WTC11 (cell line): ENCODE measurements around the gene COBLL1. TPM values are rescaled to one million over a fixed set of nuclear protein-coding genes. Genes with fewer than 3 reads are reported as not detected.

ENCODE experiments used
- ATAC-seq: fragments of 200-7000 bp; cut with Tn5 transposase; 2 replicates; pipeline ENCODE4 v1.10.0; 2021; ENCODE audit warnings: mild to moderate bottlenecking, moderate library complexity
- CTCF ChIA-PET: fragments of 300-600 bp; sonication (Branson Sonifier 250); formaldehyde crosslinking; loops from one replicate; lab custom pipeline; 2021; ENCODE audit warnings: antibody characterized with exemption; lab: Charles Lee
- POLR2A ChIA-PET: fragments of 350-600 bp; sonication (Branson Sonifier 250); formaldehyde crosslinking; loops from one replicate; lab custom pipeline; 2021; ENCODE audit warnings: antibody characterized with exemption; lab: Charles Lee
- DNase-seq: peaks from one replicate; pipeline ENCODE4 v3.0.0; 2021; ENCODE audit warnings: low spot score
- H3K27ac Mint-ChIP-seq: 2 replicates; pipeline ENCODE4 v1.8.0; 2021; ENCODE audit warnings: mixed read lengths
- H3K27me3 Mint-ChIP-seq: 2 replicates; pipeline ENCODE4 v1.8.0; 2021; ENCODE audit warnings: low read depth, mild to moderate bottlenecking, moderate library complexity, mixed read lengths
- H3K36me3 Mint-ChIP-seq: 2 replicates; pipeline ENCODE4 v1.8.0; 2021; ENCODE audit warnings: mixed read lengths
- H3K4me1 Mint-ChIP-seq: 2 replicates; pipeline ENCODE4 v1.8.0; 2022; ENCODE audit warnings: mixed read lengths
- H3K4me3 Mint-ChIP-seq: 2 replicates; pipeline ENCODE4 v1.8.0; 2021; ENCODE audit warnings: mild to moderate bottlenecking, moderate library complexity, mixed read lengths
- H3K9me3 Mint-ChIP-seq: 2 replicates; pipeline ENCODE4 v1.8.0; 2021; ENCODE audit warnings: mixed read lengths
- AR ChIP-seq: fragments of 250-450 bp; sonication (Bioruptor Pico); IDR thresholded peaks from 2 replicates; pipeline ENCODE4 v1.9.0; 2021; ENCODE audit warnings: mild to moderate bottlenecking
- ATF1 ChIP-seq: sonication (generic); formaldehyde crosslinking; IDR thresholded peaks from 2 replicates; pipeline ENCODE4 v1.8.1; 2023; ENCODE audit warnings: mild to moderate bottlenecking, moderate library complexity, missing genetic modification reagents
- ATF2 ChIP-seq: sonication (generic); formaldehyde crosslinking; IDR thresholded peaks from 2 replicates; pipeline ENCODE4 v1.8.1; 2022; ENCODE audit warnings: low read depth, missing genetic modification reagents, borderline replicate concordance
- ATF6 ChIP-seq: sonication (generic); formaldehyde crosslinking; IDR thresholded peaks from 2 replicates; pipeline ENCODE4 v1.8.1; 2023; ENCODE audit warnings: mild to moderate bottlenecking, missing genetic modification reagents
- CREB1 ChIP-seq: sonication (generic); formaldehyde crosslinking; IDR thresholded peaks from 2 replicates; pipeline ENCODE4 v1.8.0; 2023; ENCODE audit warnings: mild to moderate bottlenecking, missing genetic modification reagents
- E2F5 ChIP-seq: sonication (generic); formaldehyde crosslinking; IDR thresholded peaks from 2 replicates; pipeline ENCODE4 v1.8.1; 2022; ENCODE audit warnings: mild to moderate bottlenecking, moderate library complexity, missing genetic modification reagents
- ETV6 ChIP-seq: sonication (generic); formaldehyde crosslinking; IDR thresholded peaks from 2 replicates; pipeline ENCODE4 v1.8.1; 2022; ENCODE audit warnings: mild to moderate bottlenecking, missing genetic modification reagents
- KAT7 ChIP-seq: sonication (generic); formaldehyde crosslinking; IDR thresholded peaks from 2 replicates; pipeline ENCODE4 v1.8.1; 2023; ENCODE audit warnings: missing genetic modification reagents, mild to moderate bottlenecking, borderline replicate concordance
- NR1H2 ChIP-seq: sonication (generic); formaldehyde crosslinking; IDR thresholded peaks from 2 replicates; pipeline ENCODE4 v1.9.0; 2021; ENCODE audit warnings: mild to moderate bottlenecking, moderate library complexity, missing genetic modification reagents
- PRDM15 ChIP-seq: sonication (generic); formaldehyde crosslinking; IDR thresholded peaks from 2 replicates; pipeline ENCODE4 v1.8.0; 2022; ENCODE audit warnings: missing genetic modification reagents
- ZBTB43 ChIP-seq: sonication (generic); formaldehyde crosslinking; IDR thresholded peaks from 2 replicates; pipeline ENCODE4 v1.8.1; 2023; ENCODE audit warnings: mild to moderate bottlenecking, missing genetic modification reagents
- ZNF232 ChIP-seq: sonication (generic); formaldehyde crosslinking; IDR thresholded peaks from 2 replicates; pipeline ENCODE4 v1.8.0; 2022; ENCODE audit warnings: mild to moderate bottlenecking, missing genetic modification reagents
- ZNF317 ChIP-seq: sonication (generic); formaldehyde crosslinking; IDR thresholded peaks from 2 replicates; pipeline ENCODE4 v1.8.1; 2023; ENCODE audit warnings: low read depth, mild to moderate bottlenecking, moderate library complexity, missing genetic modification reagents, borderline replicate concordance
- ZNF671 ChIP-seq: fragments of 250-450 bp; sonication (Bioruptor Pico); IDR thresholded peaks from 2 replicates; pipeline ENCODE4 v1.8.0; 2021; ENCODE audit warnings: mild to moderate bottlenecking
- total RNA-seq: library from RNA; stranded (reverse); gene quantifications from 3 replicates; pipeline ENCODE4 v1.2.3, GENCODE V29; 2021

The COBLL1 gene
- total RNA-seq, 1 experiment from 2014 or later = 5.8 TPM

- Mint-ChIP-seq H3K27me3 (no peaks in the 10 kb centered on the region), H3K4me1 (no peaks in the 10 kb centered on the region), H3K36me3 (no peaks in the 10 kb centered on the region), H3K9me3 (no peaks in the 10 kb centered on the region), H3K27ac (no peak overlapping the region), H3K4me3 (no peak overlapping the region)
- ChIA-PET CTCF (interaction anchor here (1.2 kb wide), 1 partner anchor 8 kb away, joined by 3 read pairs; the partner anchor contains the start of gene COBLL1), POLR2A (no interaction called here)
- DNase-seq = no peak
- TF ChIP-seq ATF1 (CRISPR knock-in tag) (no peak), CREB1 (no peak), ATF6 (no peak), AR (CRISPR knock-in tag) (no peak), NR1H2 (CRISPR knock-in tag) (no peak), ETV6 (CRISPR knock-in tag) (no peak), KAT7 (CRISPR knock-in tag) (no peak), ZNF671 (no peak), ATF2 (CRISPR knock-in tag) (no peak), PRDM15 (CRISPR knock-in tag) (no peak), ZNF232 (CRISPR knock-in tag) (no peak), ZNF317 (CRISPR knock-in tag) (no peak), E2F5 (no peak), ZBTB43 (CRISPR knock-in tag) (no peak)
- ATAC-seq = no peak
These were observed 8.6 kb upstream of the COBLL1 start for GRCh38 chr2:164850235-164850634.
